Pons (tissue), 1 donor: Measurements from ENCODE around the gene SMIM24.

Experiments
- DNase-seq: peaks from one replicate; pipeline ENCODE4 v3.0.0-alpha.2; 2016; ENCODE audit warnings: low spot score

The SMIM24 gene

GRCh38 chr19:3497757-3498520 lies 17.6 kb upstream of the SMIM24 start:
- no peak for DNase-seq

GRCh38 chr19:3496392-3497273 lies 16.3 kb upstream of the SMIM24 start:
- no peak for DNase-seq

GRCh38 chr19:3494559-3494958 lies 14.2 kb upstream of the SMIM24 start:
- DNase-seq = no peak

- DNase-seq = peak; percentile 96
Measured at GRCh38 chr19:3494051-3494450, 13.7 kb upstream of the SMIM24 start.

GRCh38 chr19:3493651-3494050 lies 13.3 kb upstream of the SMIM24 start:
- DNase-seq = no peak

GRCh38 chr19:3492919-3493318 lies 12.6 kb upstream of the SMIM24 start:
- no peak for DNase-seq

GRCh38 chr19:3492131-3492839 lies 12.0 kb upstream of the SMIM24 start:
- DNase-seq = no peak

GRCh38 chr19:3491396-3492119 lies 11.2 kb upstream of the SMIM24 start:
- DNase-seq = no peak

- DNase-seq = no peak
Measured at GRCh38 chr19:3483226-3483628, 2.9 kb upstream of the SMIM24 start, which contains the start of gene SMIM44. Gene SMIM44 (minus strand): TSS chr19:3483441. CDS start chr19:3483403, 38 bp downstream.

- DNase-seq = no peak
Measured at GRCh38 chr19:3482507-3483225, 2.3 kb upstream of the SMIM24 start.

GRCh38 chr19:3481241-3482090 lies 1.1 kb upstream of the SMIM24 start:
- DNase-seq = no peak

- no peak for DNase-seq
Measured at GRCh38 chr19:3479834-3480215, 500 bp downstream of the SMIM24 start.

GRCh38 chr19:3479177-3479833 lies 1.0 kb downstream of the SMIM24 start:
- peak; percentile 52 for DNase-seq

GRCh38 chr19:3478409-3479176 lies 1.7 kb downstream of the SMIM24 start:
- DNase-seq = no peak

GRCh38 chr19:3477951-3478350 lies 2.4 kb downstream of the SMIM24 start:
- DNase-seq = no peak

GRCh38 chr19:3477506-3477905 lies 2.8 kb downstream of the SMIM24 start:
- DNase-seq = no peak

GRCh38 chr19:3476830-3477229 lies 3.5 kb downstream of the SMIM24 start:
- DNase-seq = no peak

- DNase-seq = no peak
Measured at GRCh38 chr19:3475449-3475848, 4.9 kb downstream of the SMIM24 start.

GRCh38 chr19:3474614-3475013 lies 5.7 kb downstream of the SMIM24 start:
- DNase-seq = no peak
